Lower leg skin (tissue), 3 donors: Measurements from ENCODE around the gene TET1.

ENCODE experiments used
- CTCF ChIP-seq, 3 donors: fragments of 450-650 bp; IDR thresholded peaks; one replicate each; pipeline ENCODE4 v1.5.1; 2016; ENCODE audit warnings: antibody characterized with exemption in 3 of 3, mild to moderate bottlenecking in 3 of 3, moderate library complexity in 2 of 3
- POLR2A ChIP-seq, 2 donors: fragments of 450-650 bp; IDR thresholded peaks; one replicate each; pipeline ENCODE4 v1.6.1; 2016 to 2017; ENCODE audit warnings: antibody characterized with exemption in 2 of 2, mild to moderate bottlenecking in 1 of 2, moderate library complexity in 1 of 2

- TF ChIP-seq CTCF (IDR thresholded peaks at IDR 0.05) (no peak), POLR2A (IDR thresholded peaks at IDR 0.05) (no peak)
Measured at GRCh38 chr10:68628576-68629127, 68.5 kb downstream of the TET1 start.
